Ectodermal cell (in vitro differentiated cells): ENCODE measurements around the gene SMARCA4.

ENCODE experiments used
- H3K27ac ChIP-seq: 2 replicates; pipeline ENCODE4 v1.7.0; 2013; ENCODE audit warnings: mild to moderate bottlenecking, low read depth, low read length; ENCODE audit not compliant: insufficient read depth, poor library complexity, severe bottlenecking
- H3K27me3 ChIP-seq: 2 replicates; pipeline ENCODE4 v1.7.0; 2013; ENCODE audit warnings: mild to moderate bottlenecking, low read length; ENCODE audit not compliant: insufficient read depth, control insufficient read depth, poor library complexity, severe bottlenecking
- H3K36me3 ChIP-seq: one replicate; pipeline ENCODE4 v1.7.0; 2013; ENCODE audit warnings: low read length; ENCODE audit not compliant: control insufficient read depth, insufficient read depth
- H3K4me1 ChIP-seq: one replicate; pipeline ENCODE4 v1.7.0; 2013; ENCODE audit warnings: low read length; ENCODE audit not compliant: control insufficient read depth, insufficient read depth
- H3K4me3 ChIP-seq: 2 replicates; pipeline ENCODE4 v1.7.0; 2013; ENCODE audit warnings: low read depth, low read length, control low read depth; ENCODE audit not compliant: insufficient read depth
- H3K9me3 ChIP-seq: 2 replicates; pipeline ENCODE4 v1.7.0; 2013; ENCODE audit warnings: mild to moderate bottlenecking, low read length, moderate library complexity; ENCODE audit not compliant: control insufficient read depth
- WGBS, 2 experiments: methylation state at CpG; one replicate each; pipeline ENCODE4 v1.1.7; 2013; ENCODE audit warnings: missing lambda C conversion rate in 2 of 2; 5-methylcytosine and 5-hydroxymethylcytosine counted together

SMARCA4 gene

GRCh38 chr19:11013771-11014170, 52.9 kb downstream of the SMARCA4 start:
- Histone ChIP-seq H3K9me3 (no peaks in the 10 kb centered on the region), H3K27me3 (no peaks in the 10 kb centered on the region), H3K27ac (no peak overlapping the region), H3K4me3 (no peak overlapping the region), H3K4me1 (no peaks in the 10 kb centered on the region), H3K36me3 (peaks cover 76% of the 10 kb centered on the region)
- 95 to 96% methylated on average over 7 of the region's 7 CpGs for WGBS, 2 experiments

DNA sequence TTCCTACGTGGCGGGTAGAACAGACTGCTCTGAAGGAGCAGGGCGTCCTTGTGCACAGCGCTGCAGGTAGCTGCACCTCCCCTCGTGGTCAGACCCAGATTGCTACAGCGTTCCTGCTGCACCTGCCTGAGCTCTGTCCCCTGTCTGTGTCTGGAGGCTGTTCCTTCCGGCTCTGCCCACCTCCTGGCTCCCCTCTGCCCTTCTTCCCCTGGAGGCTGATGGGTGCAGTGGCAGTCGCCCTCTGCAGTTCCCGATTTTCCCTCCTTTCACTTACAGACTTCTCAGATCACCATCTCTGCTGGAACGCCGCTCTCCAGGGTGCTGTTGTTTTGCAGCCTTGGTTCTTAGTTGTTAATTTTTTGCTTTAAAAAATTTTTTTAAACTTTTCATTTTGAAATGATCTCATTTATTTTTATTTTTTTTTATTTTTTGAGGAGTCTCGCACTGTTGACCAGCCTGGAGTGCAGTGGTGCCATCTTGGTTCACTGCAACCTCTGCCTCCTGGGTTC, 53.6 kb downstream of the SMARCA4 start:
- WGBS, 2 experiments, result 93 to 97% methylated on average over 10 of the region's 12 CpGs
- H3K27ac ChIP-seq, result no peak overlapping the region

GRCh38 chr19:11016631-11017030, 55.8 kb downstream of the SMARCA4 start:
- Histone ChIP-seq H3K36me3 (peaks cover 76% of the 10 kb centered on the region), H3K4me1 (no peaks in the 10 kb centered on the region), H3K4me3 (no peak overlapping the region), H3K27me3 (no peaks in the 10 kb centered on the region), H3K9me3 (no peaks in the 10 kb centered on the region), H3K27ac (no peak overlapping the region)
- 96 to 98% methylated on average over 5 of the region's 5 CpGs for WGBS, 2 experiments

More for the DNA sequence above, 53.6 kb downstream of the SMARCA4 start:
- H3K36me3 ChIP-seq, result peaks cover 78% of the 10 kb centered on the region
- H3K9me3 ChIP-seq, result no peaks in the 10 kb centered on the region
- no peaks in the 10 kb centered on the region for H3K4me1 ChIP-seq
- no peaks in the 10 kb centered on the region for H3K27me3 ChIP-seq
- no peak overlapping the region for H3K4me3 ChIP-seq

- Histone ChIP-seq H3K4me1 (no peaks in the 10 kb centered on the region), H3K4me3 (no peak overlapping the region), H3K27me3 (no peaks in the 10 kb centered on the region), H3K27ac (no peak overlapping the region), H3K9me3 (no peaks in the 10 kb centered on the region), H3K36me3 (peaks cover 76% of the 10 kb centered on the region)
- 94 to 96% methylated on average over 23 of the region's 23 CpGs for WGBS, 2 experiments
Observed at GRCh38 chr19:11017275-11018035, 56.6 kb downstream of the SMARCA4 start.

GRCh38 chr19:11018179-11018578, 57.3 kb downstream of the SMARCA4 start:
- no peak overlapping the region for H3K27ac ChIP-seq
- no peak overlapping the region for H3K4me3 ChIP-seq
- peaks cover 72% of the 10 kb centered on the region for H3K36me3 ChIP-seq
- H3K4me1 ChIP-seq, result no peaks in the 10 kb centered on the region
- no peaks in the 10 kb centered on the region for H3K27me3 ChIP-seq
- 89 to 93% methylated on average over 12 of the region's 12 CpGs for WGBS, 2 experiments
- no peaks in the 10 kb centered on the region for H3K9me3 ChIP-seq

DNA sequence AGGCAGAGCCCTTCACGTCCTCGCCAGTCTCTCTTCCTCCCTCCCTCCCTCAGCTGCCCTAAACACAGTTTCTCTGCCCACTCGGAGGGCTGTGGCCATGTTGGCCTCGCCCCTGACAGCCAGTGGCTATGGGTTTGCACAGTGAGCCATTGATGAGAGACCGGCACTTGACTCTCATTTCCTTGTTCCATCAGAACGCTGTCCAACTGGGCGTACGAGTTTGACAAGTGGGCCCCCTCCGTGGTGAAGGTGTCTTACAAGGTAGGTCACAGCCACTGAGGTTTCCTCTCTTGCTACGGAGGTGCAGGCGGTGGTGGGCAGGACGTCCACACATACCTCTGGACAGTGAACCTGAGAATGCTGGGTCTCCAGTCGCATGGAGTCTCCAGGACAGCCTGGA, 57.9 kb downstream of the SMARCA4 start:
- Histone ChIP-seq H3K27ac (no peak overlapping the region), H3K4me3 (no peak overlapping the region), H3K9me3 (no peaks in the 10 kb centered on the region), H3K27me3 (no peaks in the 10 kb centered on the region), H3K36me3 (peaks cover 72% of the 10 kb centered on the region), H3K4me1 (no peaks in the 10 kb centered on the region)
- WGBS, 2 experiments, result 92 to 93% methylated on average over 13 of the region's 13 CpGs

GRCh38 chr19:11019262-11019661, 58.4 kb downstream of the SMARCA4 start:
- Histone ChIP-seq H3K4me1 (no peaks in the 10 kb centered on the region), H3K27ac (no peak overlapping the region), H3K27me3 (no peaks in the 10 kb centered on the region), H3K9me3 (no peaks in the 10 kb centered on the region), H3K36me3 (peaks cover 71% of the 10 kb centered on the region), H3K4me3 (no peak overlapping the region)
- WGBS, 2 experiments, result 95 to 96% methylated on average over 21 of the region's 21 CpGs

DNA sequence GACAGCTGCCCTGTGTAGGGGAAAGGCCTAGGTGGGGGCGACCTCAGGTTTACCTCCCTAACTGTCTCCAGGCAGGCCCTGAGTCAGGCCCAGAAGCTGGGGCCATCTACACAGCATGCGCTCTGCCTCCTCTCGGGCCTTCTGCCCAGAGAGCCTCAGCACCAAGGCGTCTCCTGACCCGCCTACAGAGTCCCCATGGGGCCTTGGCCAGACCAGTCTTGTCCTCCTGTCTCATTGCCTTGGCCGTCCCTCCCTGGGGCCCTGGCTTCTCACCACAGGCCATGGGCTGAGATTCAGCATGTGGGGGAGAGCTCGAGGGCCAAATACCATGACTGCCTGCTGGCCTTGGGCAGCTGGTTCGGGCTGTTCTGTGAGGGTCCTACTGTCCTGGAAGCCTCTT, 59.0 kb downstream of the SMARCA4 start:
- H3K27me3 ChIP-seq, result no peaks in the 10 kb centered on the region
- no peaks in the 10 kb centered on the region for H3K4me1 ChIP-seq
- no peak overlapping the region for H3K27ac ChIP-seq
- 96% methylated on average over 8 of the region's 8 CpGs for WGBS, 2 experiments
- no peak overlapping the region for H3K4me3 ChIP-seq
- peaks cover 72% of the 10 kb centered on the region for H3K36me3 ChIP-seq
- no peaks in the 10 kb centered on the region for H3K9me3 ChIP-seq

- no peak overlapping the region for H3K27ac ChIP-seq
- no peaks in the 10 kb centered on the region for H3K9me3 ChIP-seq
- H3K4me3 ChIP-seq, result no peak overlapping the region
- WGBS, 2 experiments, result 94 to 96% methylated on average over 6 of the region's 6 CpGs
- H3K4me1 ChIP-seq, result no peaks in the 10 kb centered on the region
- H3K36me3 ChIP-seq, result peaks cover 75% of the 10 kb centered on the region
- no peaks in the 10 kb centered on the region for H3K27me3 ChIP-seq
Observed at GRCh38 chr19:11020423-11020822, 59.6 kb downstream of the SMARCA4 start.

DNA sequence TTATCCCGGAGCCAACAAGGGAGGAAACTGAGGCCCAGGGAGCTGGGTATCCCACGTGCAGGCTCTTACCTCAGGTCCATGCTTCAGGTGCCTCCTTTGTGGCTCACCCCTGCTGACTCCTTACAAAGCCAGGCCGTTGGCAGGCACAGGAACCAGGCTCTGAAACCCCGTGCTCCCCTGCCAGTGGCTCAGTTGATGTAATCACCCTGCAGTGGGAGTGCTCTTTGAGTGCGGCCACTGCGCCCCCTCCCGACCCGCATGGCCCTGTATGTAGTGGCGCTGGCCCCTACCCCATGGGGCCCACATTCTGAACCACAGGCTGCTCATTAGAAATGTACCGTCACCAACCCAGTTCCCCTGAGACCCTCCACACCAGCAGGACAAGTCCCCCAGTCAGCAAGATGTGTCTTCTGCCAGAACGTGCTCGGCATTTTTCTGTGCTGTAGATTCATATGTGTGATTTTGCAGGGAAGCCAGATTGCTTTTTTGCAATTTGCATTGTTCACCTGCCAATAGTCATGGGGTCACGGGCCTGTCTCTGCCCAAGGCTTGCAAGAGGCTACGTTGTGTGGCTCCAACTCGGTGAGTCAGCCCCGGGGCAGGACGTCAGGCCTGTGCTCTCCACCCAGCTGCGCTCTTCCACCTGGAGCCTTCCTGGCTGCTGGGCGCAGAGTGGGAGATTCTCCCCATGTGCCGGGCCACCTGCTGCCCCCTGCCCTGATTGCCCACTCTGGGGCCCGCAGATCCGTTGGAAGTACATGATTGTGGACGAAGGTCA, 60.3 kb downstream of the SMARCA4 start:
- no peaks in the 10 kb centered on the region for H3K4me1 ChIP-seq
- H3K36me3 ChIP-seq, result peaks cover 77% of the 10 kb centered on the region
- 94 to 95% methylated on average over 23 of the region's 23 CpGs for WGBS, 2 experiments
- H3K27me3 ChIP-seq, result no peaks in the 10 kb centered on the region
- H3K27ac ChIP-seq, result no peak overlapping the region
- H3K9me3 ChIP-seq, result no peaks in the 10 kb centered on the region
- H3K4me3 ChIP-seq, result no peak overlapping the region
